Measurements from ENCODE around the gene ERN2. TPM values are rescaled to one million over a fixed set of nuclear protein-coding genes. Genes with fewer than 3 reads are reported as not detected.

The ERN2 gene
- total and polyA plus RNA-seq, 4 donors: 0.46 to 10.6 (median 3.5) TPM

- no peaks in the 10 kb centered on the region for H3K36me3 ChIP-seq (ENCODE audit: control insufficient read depth in 4 of 4, insufficient read depth in 4 of 4, low read length in 4 of 4)
- no peak for ATAC-seq (ENCODE audit: insufficient read depth, low FRiP score)
- no peak overlapping the region for H3K9ac ChIP-seq (ENCODE audit: insufficient read depth in 1 of 2, low read length in 2 of 2)
- DNase-seq: no peak
- peaks cover 0 to 4% (median 0%) of the 10 kb centered on the region in 5 donors for H3K4me1 ChIP-seq (ENCODE audit: control insufficient read depth in 5 of 5, insufficient read depth in 5 of 5, low read length in 5 of 5)
- H3K4me3 ChIP-seq: no peak overlapping the region
- H3K9me3 ChIP-seq (ENCODE audit: control insufficient read depth in 4 of 4, insufficient read depth in 3 of 4, low read length in 3 of 4): peaks cover 0 to 22% (median 4%) of the 10 kb centered on the region in 4 donors
- WGBS, 2 donors: 56 to 67% methylated on average over 4 of the region's 4 CpGs
- peaks cover 0 to 25% (median 21%) of the 10 kb centered on the region in 3 donors for H3K27me3 ChIP-seq (ENCODE audit: control insufficient read depth in 3 of 3, insufficient read depth in 3 of 3, low read length in 2 of 3)
- no peak overlapping the region for H3K27ac ChIP-seq (ENCODE audit: low read depth in 1 of 2, low read length in 1 of 2)
- TF ChIP-seq, protein P1, sequence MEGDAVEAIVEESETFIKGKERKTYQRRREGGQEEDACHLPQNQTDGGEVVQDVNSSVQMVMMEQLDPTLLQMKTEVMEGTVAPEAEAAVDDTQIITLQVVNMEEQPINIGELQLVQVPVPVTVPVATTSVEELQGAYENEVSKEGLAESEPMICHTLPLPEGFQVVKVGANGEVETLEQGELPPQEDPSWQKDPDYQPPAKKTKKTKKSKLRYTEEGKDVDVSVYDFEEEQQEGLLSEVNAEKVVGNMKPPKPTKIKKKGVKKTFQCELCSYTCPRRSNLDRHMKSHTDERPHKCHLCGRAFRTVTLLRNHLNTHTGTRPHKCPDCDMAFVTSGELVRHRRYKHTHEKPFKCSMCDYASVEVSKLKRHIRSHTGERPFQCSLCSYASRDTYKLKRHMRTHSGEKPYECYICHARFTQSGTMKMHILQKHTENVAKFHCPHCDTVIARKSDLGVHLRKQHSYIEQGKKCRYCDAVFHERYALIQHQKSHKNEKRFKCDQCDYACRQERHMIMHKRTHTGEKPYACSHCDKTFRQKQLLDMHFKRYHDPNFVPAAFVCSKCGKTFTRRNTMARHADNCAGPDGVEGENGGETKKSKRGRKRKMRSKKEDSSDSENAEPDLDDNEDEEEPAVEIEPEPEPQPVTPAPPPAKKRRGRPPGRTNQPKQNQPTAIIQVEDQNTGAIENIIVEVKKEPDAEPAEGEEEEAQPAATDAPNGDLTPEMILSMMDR (IDR thresholded peaks at IDR 0.05; ENCODE audit: control extremely low read depth, extremely low read depth): no peak
These were observed 1.2 kb downstream of the ERN2 start for GRCh38 chr16:23711785-23712184.

DNA sequence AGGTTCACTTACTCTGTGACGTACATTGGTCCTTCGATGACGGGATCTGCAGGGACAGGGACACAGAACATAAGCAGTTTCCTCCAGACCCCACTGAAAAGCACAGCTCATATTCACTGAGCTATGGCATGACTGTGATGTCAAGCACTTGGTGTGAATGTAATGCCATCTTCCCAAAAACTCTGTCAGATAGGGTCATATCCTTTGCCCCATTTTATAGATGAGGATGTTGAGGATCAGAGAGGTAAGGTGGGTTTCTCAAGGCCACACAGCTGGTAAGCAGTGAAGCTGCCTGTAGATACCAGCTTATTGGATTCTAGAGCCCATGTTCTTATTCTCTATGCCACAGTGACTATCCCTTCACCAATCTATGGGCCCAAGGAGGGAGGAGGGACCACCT, 2.5 kb downstream of the ERN2 start:
- TF ChIP-seq, protein P1 (IDR thresholded peaks at IDR 0.05; ENCODE audit: control extremely low read depth, extremely low read depth): no peak
- Histone ChIP-seq H3K9me3 (ENCODE audit: control insufficient read depth in 4 of 4, insufficient read depth in 3 of 4, low read length in 3 of 4) (peaks cover 0 to 22% (median 4%) of the 10 kb centered on the region in 4 donors), H3K9ac (ENCODE audit: insufficient read depth in 1 of 2, low read length in 2 of 2) (no peak overlapping the region), H3K4me3 (no peak overlapping the region), H3K27ac (ENCODE audit: low read depth in 1 of 2, low read length in 1 of 2) (no peak overlapping the region), H3K4me1 (ENCODE audit: control insufficient read depth in 5 of 5, insufficient read depth in 5 of 5, low read length in 5 of 5) (peaks cover 0 to 4% (median 0%) of the 10 kb centered on the region in 5 donors), H3K27me3 (ENCODE audit: control insufficient read depth in 3 of 3, insufficient read depth in 3 of 3, low read length in 2 of 3) (peaks cover 0 to 23% (median 21%) of the 10 kb centered on the region in 3 donors), H3K36me3 (ENCODE audit: control insufficient read depth in 4 of 4, insufficient read depth in 4 of 4, low read length in 4 of 4) (no peaks in the 10 kb centered on the region)
- DNase-seq (no peak), ATAC-seq (ENCODE audit: insufficient read depth, low FRiP score) (no peak)
- WGBS, 2 donors: 93 to 99% methylated on average over 3 of the region's 3 CpGs

GRCh38 chr16:23710008-23710407, 3.0 kb downstream of the ERN2 start:
- peaks cover 0 to 22% (median 21%) of the 10 kb centered on the region in 3 donors for H3K27me3 ChIP-seq (ENCODE audit: control insufficient read depth in 3 of 3, insufficient read depth in 3 of 3, low read length in 2 of 3)
- H3K9me3 ChIP-seq (ENCODE audit: control insufficient read depth in 4 of 4, insufficient read depth in 3 of 4, low read length in 3 of 4): peaks cover 0 to 22% (median 4%) of the 10 kb centered on the region in 4 donors
- no peak for ATAC-seq (ENCODE audit: insufficient read depth, low FRiP score)
- no peak overlapping the region for H3K27ac ChIP-seq (ENCODE audit: low read depth in 1 of 2, low read length in 1 of 2)
- H3K4me1 ChIP-seq (ENCODE audit: control insufficient read depth in 5 of 5, insufficient read depth in 5 of 5, low read length in 5 of 5): peaks cover 0 to 4% (median 0%) of the 10 kb centered on the region in 5 donors
- H3K4me3 ChIP-seq: no peak overlapping the region
- DNase-seq: no peak
- TF ChIP-seq, protein P1 (IDR thresholded peaks at IDR 0.05; ENCODE audit: control extremely low read depth, extremely low read depth): no peak
- no peak overlapping the region for H3K9ac ChIP-seq (ENCODE audit: insufficient read depth in 1 of 2, low read length in 2 of 2)
- 80 to 83% methylated on average over 2 of the region's 2 CpGs for WGBS, 2 donors
- no peaks in the 10 kb centered on the region for H3K36me3 ChIP-seq (ENCODE audit: control insufficient read depth in 4 of 4, insufficient read depth in 4 of 4, low read length in 4 of 4)

- no peak for DNase-seq
- no peak overlapping the region for H3K4me3 ChIP-seq
- no peak overlapping the region for H3K27ac ChIP-seq (ENCODE audit: low read depth in 1 of 2, low read length in 1 of 2)
- peaks cover 0 to 20% (median 19%) of the 10 kb centered on the region in 3 donors for H3K27me3 ChIP-seq (ENCODE audit: control insufficient read depth in 3 of 3, insufficient read depth in 3 of 3, low read length in 2 of 3)
- TF ChIP-seq, protein P1 (IDR thresholded peaks at IDR 0.05; ENCODE audit: control extremely low read depth, extremely low read depth): no peak
- H3K9ac ChIP-seq (ENCODE audit: insufficient read depth in 1 of 2, low read length in 2 of 2): no peak overlapping the region
- H3K4me1 ChIP-seq (ENCODE audit: control insufficient read depth in 5 of 5, insufficient read depth in 5 of 5, low read length in 5 of 5): peaks cover 0 to 4% (median 0%) of the 10 kb centered on the region in 5 donors
- ATAC-seq (ENCODE audit: insufficient read depth, low FRiP score): no peak
- no peaks in the 10 kb centered on the region for H3K36me3 ChIP-seq (ENCODE audit: control insufficient read depth in 4 of 4, insufficient read depth in 4 of 4, low read length in 4 of 4)
- H3K9me3 ChIP-seq (ENCODE audit: control insufficient read depth in 4 of 4, insufficient read depth in 3 of 4, low read length in 3 of 4): peaks cover 0 to 22% (median 4%) of the 10 kb centered on the region in 4 donors
These were observed 3.5 kb downstream of the ERN2 start for GRCh38 chr16:23709536-23709935.
